CD4-positive, alpha-beta T cell treated with Interleukin-17A for 1 hour (primary cell): ENCODE results near the gene C3orf70.
"Not testable (repeated sequence)": the region's sequence is repeated elsewhere in the genome, so short reads cannot be mapped to it uniquely, and the experiment has no call there.

Experiments used
- DNase-seq: peaks from one replicate; pipeline ENCODE4 v3.0.0-alpha.2; 2020

C3orf70 gene

DNA sequence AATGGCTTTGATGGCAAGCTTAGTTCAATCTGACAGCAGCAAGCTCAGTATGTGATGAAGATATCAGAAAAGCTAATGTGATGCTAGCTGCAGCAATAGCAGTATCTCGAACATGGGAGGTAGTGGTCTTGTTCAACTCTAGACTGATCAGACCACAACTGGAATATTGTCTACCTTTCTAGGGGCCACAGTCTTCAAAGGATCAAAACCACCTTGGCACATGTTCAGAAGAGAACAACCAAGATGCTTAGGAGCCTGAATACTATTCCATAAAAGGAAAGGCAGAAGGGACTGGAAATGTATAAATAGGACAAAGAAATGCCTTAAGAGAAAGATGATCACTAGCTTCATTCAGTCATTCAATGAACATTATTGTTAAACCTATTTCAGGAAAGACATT is 2.3 kb downstream of the C3orf70 start:
- DNase-seq, result no peak

GRCh38 chr3:185149591-185149990 is 3.3 kb downstream of the C3orf70 start:
- DNase-seq, result no peak

DNA sequence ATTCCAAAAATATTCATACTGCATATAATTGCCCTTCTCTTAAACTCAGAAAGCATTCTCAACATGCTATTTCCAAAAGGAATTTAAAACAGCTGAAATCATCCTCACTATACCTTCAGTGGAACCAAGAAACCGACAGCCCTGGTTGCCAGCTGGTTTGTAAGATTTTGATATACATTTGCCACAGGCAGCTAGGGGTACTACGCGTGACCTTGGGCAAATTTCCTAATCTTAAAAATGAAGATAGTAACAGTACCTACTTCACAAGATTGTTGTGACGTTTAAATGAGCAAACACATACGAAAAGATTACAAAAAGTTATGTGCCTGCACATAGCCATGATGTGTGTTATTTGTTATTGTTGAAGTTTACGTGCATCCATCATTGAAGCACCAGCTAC is 7.3 kb downstream of the C3orf70 start:
- no peak for DNase-seq

DNA sequence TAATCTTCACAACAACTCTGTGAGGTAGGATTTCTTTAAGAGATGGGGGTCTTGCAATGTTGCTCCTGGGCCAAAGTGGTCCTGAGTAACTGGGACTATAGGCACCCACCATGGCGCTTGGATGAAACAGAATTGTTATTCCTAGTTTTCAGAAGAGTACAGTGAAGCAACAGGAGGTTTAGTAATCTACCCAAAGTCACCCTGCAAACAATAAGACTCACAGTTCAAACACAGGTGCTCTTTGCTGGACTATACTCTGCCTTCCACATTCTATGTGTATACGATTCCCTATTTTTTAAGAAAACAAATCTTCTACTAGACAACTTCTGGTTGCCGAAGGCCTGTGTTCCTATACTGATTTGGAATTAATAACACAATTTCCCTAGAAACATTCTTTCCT is 8.1 kb downstream of the C3orf70 start:
- DNase-seq, result no peak

DNA sequence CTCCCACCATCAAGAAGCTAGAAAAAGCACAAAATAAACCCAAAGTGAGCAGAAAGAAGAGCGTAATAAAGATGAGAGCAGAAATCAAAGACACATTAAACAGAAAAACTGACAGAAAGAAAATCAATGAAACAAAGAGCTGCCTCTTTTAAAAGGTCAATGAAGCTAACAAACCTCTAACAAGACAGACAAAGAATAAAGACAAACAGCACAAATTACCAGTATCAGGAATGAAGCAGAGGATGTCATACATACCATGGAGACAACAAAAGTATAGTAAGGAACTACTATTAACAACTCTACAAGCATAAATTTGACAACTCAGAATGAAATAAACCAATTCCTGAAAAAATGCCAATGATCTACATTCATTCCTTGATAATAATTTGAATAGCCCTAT is 15.0 kb downstream of the C3orf70 start:
- DNase-seq, result no peak

GRCh38 chr3:185134509-185134908 is 18.4 kb downstream of the C3orf70 start:
- DNase-seq, result no peak

DNA sequence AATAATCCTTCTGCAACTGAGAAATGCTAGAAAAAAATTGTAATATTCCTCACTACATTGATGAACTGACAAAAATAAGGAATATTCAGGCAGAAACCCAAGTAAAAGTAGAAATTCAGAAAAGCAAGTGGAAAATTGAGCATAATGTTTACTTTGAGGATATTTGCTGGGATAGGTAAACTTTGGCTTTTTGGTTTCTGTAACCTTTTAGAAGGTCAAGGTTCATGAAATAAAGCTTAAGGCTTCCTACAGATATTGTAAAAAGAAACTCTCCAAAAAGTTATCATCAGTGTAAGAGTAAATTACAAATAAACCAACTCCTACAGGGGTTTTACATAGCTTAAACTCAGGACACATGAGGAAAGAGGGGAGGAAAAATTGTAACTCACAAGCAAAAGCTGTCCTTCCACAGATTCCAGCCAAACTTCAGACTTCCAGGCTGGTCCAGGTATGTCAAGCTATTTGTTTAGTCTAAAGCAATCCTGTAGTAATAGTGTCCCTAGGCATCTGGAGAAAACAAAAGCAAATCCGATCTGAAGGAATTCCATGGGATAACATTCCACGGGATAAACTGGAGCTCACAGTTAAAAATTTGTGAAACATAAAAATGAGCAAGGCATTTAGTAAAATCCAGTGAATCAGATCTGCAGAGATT is 21.1 kb downstream of the C3orf70 start:
- DNase-seq, result no peak

DNA sequence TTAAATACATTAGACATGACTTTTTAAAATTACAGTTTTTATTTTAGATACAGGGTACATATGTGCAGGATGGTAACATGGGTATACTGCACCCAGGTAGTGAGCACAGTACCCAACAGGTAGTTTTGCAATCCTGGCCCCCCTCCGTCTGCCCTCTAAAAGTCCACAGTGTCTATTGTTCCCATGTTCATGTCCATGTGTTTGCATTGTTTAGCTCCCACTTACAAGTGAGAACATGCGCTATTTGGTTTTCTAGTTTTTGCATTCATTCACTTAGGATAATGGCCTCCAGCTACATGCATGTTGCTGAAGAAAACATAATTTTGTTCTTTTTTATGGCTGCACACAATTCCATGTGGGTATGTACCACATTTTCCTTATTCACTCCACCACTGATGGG is 23.8 kb downstream of the C3orf70 start:
- DNase-seq, result no peak

- DNase-seq, result no peak
Measured at GRCh38 chr3:185126201-185126600, 26.7 kb downstream of the C3orf70 start.

DNA sequence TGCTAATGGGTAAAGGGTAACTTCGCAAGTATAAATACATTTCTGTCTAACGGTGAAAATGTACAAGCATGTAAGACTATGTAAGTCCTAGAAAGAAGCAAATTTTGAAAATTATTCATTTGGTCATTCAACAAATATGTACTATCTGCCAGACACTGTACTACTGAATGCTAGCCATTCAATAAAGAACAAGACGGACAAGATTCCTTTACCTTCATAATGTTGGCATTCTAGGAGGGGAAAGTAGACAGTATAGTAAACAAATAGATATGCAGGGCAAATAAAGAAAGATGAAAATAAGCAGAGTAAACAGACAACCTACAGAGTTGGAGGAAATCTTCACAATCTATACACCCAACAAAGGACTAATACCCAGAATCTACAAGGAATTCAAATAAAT is 32.7 kb downstream of the C3orf70 start:
- no peak for DNase-seq

GRCh38 chr3:185115371-185115770 is 37.5 kb downstream of the C3orf70 start:
- no peak for DNase-seq

DNA sequence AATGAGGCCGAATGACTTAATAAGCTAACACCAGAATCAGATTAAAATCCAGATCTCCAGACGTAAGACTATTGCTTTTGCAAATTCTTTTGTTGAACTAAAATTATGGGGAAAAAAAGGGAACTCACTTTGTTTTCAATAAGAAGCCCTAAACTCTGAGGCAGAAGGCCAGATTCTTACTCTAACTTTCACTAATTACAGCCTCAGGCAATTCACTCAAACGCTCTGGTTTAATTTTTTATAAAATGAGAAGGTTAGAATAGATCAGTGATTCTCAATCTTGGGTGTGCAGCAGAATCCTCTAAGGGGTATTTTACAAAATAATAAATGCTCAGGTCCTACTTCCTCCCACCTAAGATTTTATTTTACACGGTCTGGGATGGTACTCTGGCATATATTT is 38.1 kb downstream of the C3orf70 start:
- DNase-seq, result no peak

- DNase-seq, result no peak
Measured at GRCh38 chr3:185112186-185112585, 40.7 kb downstream of the C3orf70 start.

DNA sequence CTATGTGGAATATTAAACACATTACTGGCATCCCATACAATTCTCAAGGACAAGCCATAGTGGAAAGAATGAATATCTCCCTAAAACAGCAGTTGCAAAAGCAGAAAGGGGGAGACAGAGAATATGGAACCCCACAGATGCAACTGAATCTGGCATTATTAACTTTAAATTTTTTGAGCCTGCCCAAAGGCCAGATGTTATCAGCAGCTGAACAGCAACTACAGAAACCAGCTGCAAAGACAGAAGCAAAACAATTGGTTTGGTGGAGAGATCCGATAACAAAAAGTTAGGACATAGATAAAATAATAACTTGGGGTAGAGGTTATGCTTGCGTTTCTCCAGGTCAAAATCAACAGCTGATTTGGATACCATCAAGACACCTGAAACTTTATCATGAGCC is 43.8 kb downstream of the C3orf70 start:
- not testable (repeated sequence) for DNase-seq

- DNase-seq, result not testable (repeated sequence)
Measured at GRCh38 chr3:185106256-185106890, 46.5 kb downstream of the C3orf70 start.

- no peak for DNase-seq
Measured at GRCh38 chr3:185103359-185104127, 49.3 kb downstream of the C3orf70 start.

GRCh38 chr3:185094697-185095096 is 58.2 kb downstream of the C3orf70 start:
- DNase-seq, result no peak

DNA sequence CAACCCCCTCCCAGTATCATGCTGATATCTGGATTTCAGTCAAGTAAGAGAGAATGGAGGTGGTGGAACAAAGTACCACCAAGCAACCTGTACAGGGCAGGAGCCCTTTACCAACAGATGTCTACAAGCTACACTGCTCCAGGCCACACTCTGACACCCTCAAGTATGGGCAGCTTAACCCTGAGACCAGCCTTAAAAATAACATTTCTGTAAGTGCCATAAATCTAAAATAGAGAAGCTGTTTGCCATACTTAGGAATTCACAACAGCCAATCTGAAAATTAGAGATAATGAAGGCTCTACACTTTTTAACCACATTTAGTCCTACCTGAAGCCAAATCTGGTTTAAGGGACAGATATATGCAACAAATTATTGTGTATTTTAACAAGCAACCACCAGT is 59.7 kb downstream of the C3orf70 start:
- DNase-seq, result no peak

DNA sequence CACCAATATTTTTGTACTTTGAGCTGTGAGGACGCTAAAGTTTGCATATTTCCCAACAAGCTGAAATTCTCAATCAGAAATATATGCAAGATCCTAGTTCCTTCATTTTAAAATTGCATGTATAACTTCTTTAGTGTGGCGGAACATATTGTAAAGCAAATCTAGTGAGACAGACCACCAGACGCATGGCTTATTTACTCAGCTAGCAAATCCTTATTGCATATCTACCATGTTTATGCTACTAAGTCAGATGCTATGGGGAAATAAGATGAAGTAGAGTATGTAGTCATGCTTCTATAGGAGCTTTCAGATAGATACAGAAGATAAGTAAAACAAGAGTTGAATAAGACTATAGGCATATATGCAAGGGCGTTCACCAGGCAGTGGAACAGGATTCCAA is 62.0 kb downstream of the C3orf70 start:
- no peak for DNase-seq

- no peak for DNase-seq
Measured at GRCh38 chr3:185089751-185090150, 63.1 kb downstream of the C3orf70 start.

- no peak for DNase-seq
Measured at GRCh38 chr3:185089343-185089742, 63.5 kb downstream of the C3orf70 start.

- no peak for DNase-seq
Measured at GRCh38 chr3:185087419-185087818, 65.4 kb downstream of the C3orf70 start.

- DNase-seq, result no peak
Measured at GRCh38 chr3:185084901-185085300, 68.0 kb downstream of the C3orf70 start.

DNA sequence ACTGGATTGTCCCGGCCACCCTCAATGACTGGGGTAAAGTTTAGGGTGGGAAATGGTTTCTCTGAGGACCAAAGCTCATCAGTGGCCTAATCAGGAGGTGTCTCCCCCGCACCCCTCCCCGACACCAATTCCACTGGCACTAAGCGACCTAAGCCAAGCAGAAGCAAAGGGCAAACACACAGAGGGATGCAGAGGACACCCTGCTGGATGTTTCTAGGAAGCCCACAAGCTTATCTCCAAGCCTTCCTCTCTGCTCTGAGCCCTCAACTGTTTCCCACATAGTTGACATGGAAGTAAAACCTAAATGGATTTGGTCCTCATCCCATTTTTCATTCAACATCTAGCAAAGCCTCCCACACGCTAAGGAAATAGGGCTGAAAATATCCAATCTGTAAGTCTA is 68.5 kb downstream of the C3orf70 start:
- no peak for DNase-seq
